Measurements from ENCODE around the gene ATG7.

The ATG7 gene

GRCh38 chr3:11245827-11246662 lies 26.2 kb upstream of the ATG7 start:
- ATAC-seq, result peak; percentile 77
- TF ChIP-seq RARB (CRISPR knock-in tag; IDR thresholded peaks at IDR 0.05) (no peak), ZNF565 (CRISPR knock-in tag; conservative IDR thresholded peaks at IDR 0.05; ENCODE audit: low read depth) (no peak), ZFP30 (CRISPR knock-in tag; IDR thresholded peaks at IDR 0.05) (no peak), ZNF70 (CRISPR knock-in tag; IDR thresholded peaks at IDR 0.05) (no peak), CREB5 (CRISPR knock-in tag; IDR thresholded peaks at IDR 0.05; ENCODE audit: low read depth) (no peak), POU6F1 (CRISPR knock-in tag; IDR thresholded peaks at IDR 0.05; ENCODE audit: borderline replicate concordance, low read depth) (no peak), TSHZ2 (CRISPR knock-in tag; IDR thresholded peaks at IDR 0.05) (no peak), ZNF8 (CRISPR knock-in tag; IDR thresholded peaks at IDR 0.05) (no peak), OSR1 (CRISPR knock-in tag; IDR thresholded peaks at IDR 0.05) (no peak), ISL1 (CRISPR knock-in tag; IDR thresholded peaks at IDR 0.05) (no peak), TCF4 (CRISPR knock-in tag; IDR thresholded peaks at IDR 0.05; ENCODE audit: borderline replicate concordance) (no peak), ARNTL (CRISPR knock-in tag; IDR thresholded peaks at IDR 0.05; ENCODE audit: borderline replicate concordance, low read depth) (no peak), GLIS3 (CRISPR knock-in tag; IDR thresholded peaks at IDR 0.05) (no peak)

- peak; percentile 33; the same call in 2 of the 3 replicates for ATAC-seq
- TF ChIP-seq BACH2 (CRISPR knock-in tag; IDR thresholded peaks at IDR 0.05; ENCODE audit: borderline replicate concordance) (no peak), TCF4 (CRISPR knock-in tag; IDR thresholded peaks at IDR 0.05; ENCODE audit: borderline replicate concordance) (no peak), TSHZ2 (CRISPR knock-in tag; IDR thresholded peaks at IDR 0.05) (no peak), ZC3H10 (CRISPR knock-in tag; IDR thresholded peaks at IDR 0.05) (no peak), ZFP3 (CRISPR knock-in tag; IDR thresholded peaks at IDR 0.05) (no peak), ZNF70 (CRISPR knock-in tag; IDR thresholded peaks at IDR 0.05) (no peak), CREB5 (CRISPR knock-in tag; IDR thresholded peaks at IDR 0.05; ENCODE audit: low read depth) (no peak), ZNF8 (CRISPR knock-in tag; IDR thresholded peaks at IDR 0.05) (no peak), CSDC2 (CRISPR knock-in tag; IDR thresholded peaks at IDR 0.05) (no peak), GLIS3 (CRISPR knock-in tag; IDR thresholded peaks at IDR 0.05) (no peak), PPARA (CRISPR knock-in tag; IDR thresholded peaks at IDR 0.05; ENCODE audit: borderline replicate concordance) (no peak), ZNF565 (CRISPR knock-in tag; conservative IDR thresholded peaks at IDR 0.05; ENCODE audit: low read depth) (no peak), POU6F1 (CRISPR knock-in tag; IDR thresholded peaks at IDR 0.05; ENCODE audit: borderline replicate concordance, low read depth) (no peak), ZFP30 (CRISPR knock-in tag; IDR thresholded peaks at IDR 0.05) (no peak), CSRNP3 (CRISPR knock-in tag; IDR thresholded peaks at IDR 0.05) (no peak), ESRRG (CRISPR knock-in tag; IDR thresholded peaks at IDR 0.05) (no peak), RARB (CRISPR knock-in tag; IDR thresholded peaks at IDR 0.05) (no peak), SNAI2 (CRISPR knock-in tag; IDR thresholded peaks at IDR 0.05) (no peak)
- TF ChIP-seq, protein P1, sequence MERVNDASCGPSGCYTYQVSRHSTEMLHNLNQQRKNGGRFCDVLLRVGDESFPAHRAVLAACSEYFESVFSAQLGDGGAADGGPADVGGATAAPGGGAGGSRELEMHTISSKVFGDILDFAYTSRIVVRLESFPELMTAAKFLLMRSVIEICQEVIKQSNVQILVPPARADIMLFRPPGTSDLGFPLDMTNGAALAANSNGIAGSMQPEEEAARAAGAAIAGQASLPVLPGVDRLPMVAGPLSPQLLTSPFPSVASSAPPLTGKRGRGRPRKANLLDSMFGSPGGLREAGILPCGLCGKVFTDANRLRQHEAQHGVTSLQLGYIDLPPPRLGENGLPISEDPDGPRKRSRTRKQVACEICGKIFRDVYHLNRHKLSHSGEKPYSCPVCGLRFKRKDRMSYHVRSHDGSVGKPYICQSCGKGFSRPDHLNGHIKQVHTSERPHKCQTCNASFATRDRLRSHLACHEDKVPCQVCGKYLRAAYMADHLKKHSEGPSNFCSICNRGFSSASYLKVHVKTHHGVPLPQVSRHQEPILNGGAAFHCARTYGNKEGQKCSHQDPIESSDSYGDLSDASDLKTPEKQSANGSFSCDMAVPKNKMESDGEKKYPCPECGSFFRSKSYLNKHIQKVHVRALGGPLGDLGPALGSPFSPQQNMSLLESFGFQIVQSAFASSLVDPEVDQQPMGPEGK (CRISPR knock-in tag; IDR thresholded peaks at IDR 0.05; ENCODE audit: borderline replicate concordance), result no peak
These were observed 25.6 kb upstream of the ATG7 start for GRCh38 chr3:11246663-11246970.
